ENCODE results near the gene RAB18.

- TF ChIP-seq CTCF (IDR thresholded peaks at IDR 0.05): no peak
- TF ChIP-seq POLR2A (IDR thresholded peaks at IDR 0.05): no peak
Observed at GRCh38 chr10:27512548-27512947, 8.4 kb downstream of the RAB18 start.
